ENCODE results near the gene DZANK1.
"Not testable (repeated sequence)": the region's sequence is repeated elsewhere in the genome, so short reads cannot be mapped to it uniquely, and the experiment has no call there.

The DZANK1 gene

GRCh38 chr20:18403269-18403668 lies 63.6 kb downstream of the DZANK1 start:
- H3K4me3 ChIP-seq (ENCODE audit: low read length), result no peak overlapping the region
- no peaks in the 10 kb centered on the region for H3K4me1 ChIP-seq (ENCODE audit: insufficient read depth, low read length)
- H3K36me3 ChIP-seq (ENCODE audit: insufficient read depth, low read length), result peaks cover 3% of the 10 kb centered on the region; the same call in 1 of the 2 replicates
- H3K27ac ChIP-seq (ENCODE audit: low read depth, low read length), result no peak overlapping the region
- H3K9ac ChIP-seq (ENCODE audit: low read depth, low read length), result no peak overlapping the region
- no peaks in the 10 kb centered on the region for H3K27me3 ChIP-seq (ENCODE audit: insufficient read depth, low read length)
- 0 out of 2 replicates have a peak, but pooled peaks cover 6% of the 10 kb centered on the region for H3K9me3 ChIP-seq (ENCODE audit: insufficient read depth, low read depth, low read length)

GRCh38 chr20:18401305-18401704 lies 65.5 kb downstream of the DZANK1 start:
- no peak overlapping the region for H3K27ac ChIP-seq (ENCODE audit: low read depth, low read length)
- no peak overlapping the region for H3K9ac ChIP-seq (ENCODE audit: low read depth, low read length)
- no peaks in the 10 kb centered on the region for H3K4me1 ChIP-seq (ENCODE audit: insufficient read depth, low read length)
- WGBS, result 92% methylated on average over 3 of the region's 3 CpGs
- H3K9me3 ChIP-seq (ENCODE audit: insufficient read depth, low read depth, low read length), result 0 out of 2 replicates have a peak, but pooled peaks cover 6% of the 10 kb centered on the region
- peaks cover 4% of the 10 kb centered on the region; the same call in 1 of the 2 replicates for H3K36me3 ChIP-seq (ENCODE audit: insufficient read depth, low read length)
- no peak overlapping the region for H3K4me3 ChIP-seq (ENCODE audit: low read length)
- H3K27me3 ChIP-seq (ENCODE audit: insufficient read depth, low read length), result no peaks in the 10 kb centered on the region

GRCh38 chr20:18400460-18400859 lies 66.4 kb downstream of the DZANK1 start:
- Histone ChIP-seq H3K9ac (ENCODE audit: low read depth, low read length) (no peak overlapping the region), H3K27me3 (ENCODE audit: insufficient read depth, low read length) (no peaks in the 10 kb centered on the region), H3K4me1 (ENCODE audit: insufficient read depth, low read length) (no peaks in the 10 kb centered on the region), H3K27ac (ENCODE audit: low read depth, low read length) (no peak overlapping the region), H3K36me3 (ENCODE audit: insufficient read depth, low read length) (peaks cover 4% of the 10 kb centered on the region; the same call in 1 of the 2 replicates), H3K9me3 (ENCODE audit: insufficient read depth, low read depth, low read length) (0 out of 2 replicates have a peak, but pooled peaks cover 6% of the 10 kb centered on the region), H3K4me3 (ENCODE audit: low read length) (no peak overlapping the region)
- WGBS, result 86% methylated on average over 2 of the region's 2 CpGs

- not testable (repeated sequence) for H3K4me1 ChIP-seq (ENCODE audit: insufficient read depth, low read length); H3K36me3 ChIP-seq (ENCODE audit: insufficient read depth, low read length); H3K27ac ChIP-seq (ENCODE audit: low read depth, low read length); H3K4me3 ChIP-seq (ENCODE audit: low read length); H3K9ac ChIP-seq (ENCODE audit: low read depth, low read length); H3K9me3 ChIP-seq (ENCODE audit: insufficient read depth, low read depth, low read length); H3K27me3 ChIP-seq (ENCODE audit: insufficient read depth, low read length)
- WGBS, result 93% methylated on average over 8 of the region's 8 CpGs
Measured at GRCh38 chr20:18398713-18399112, 68.1 kb downstream of the DZANK1 start.

GRCh38 chr20:18397030-18397429 lies 69.8 kb downstream of the DZANK1 start:
- Histone ChIP-seq H3K9me3 (ENCODE audit: insufficient read depth, low read depth, low read length) (0 out of 2 replicates have a peak, but pooled peaks cover 6% of the 10 kb centered on the region), H3K27me3 (ENCODE audit: insufficient read depth, low read length) (no peaks in the 10 kb centered on the region), H3K4me1 (ENCODE audit: insufficient read depth, low read length) (peaks cover 9% of the 10 kb centered on the region), H3K27ac (ENCODE audit: low read depth, low read length) (no peak overlapping the region), H3K9ac (ENCODE audit: low read depth, low read length) (no peak overlapping the region), H3K4me3 (ENCODE audit: low read length) (no peak overlapping the region), H3K36me3 (ENCODE audit: insufficient read depth, low read length) (peaks cover 4% of the 10 kb centered on the region; the same call in 1 of the 2 replicates)
- 98% methylated on average over 4 of the region's 4 CpGs for WGBS

GRCh38 chr20:18395544-18395943 lies 71.3 kb downstream of the DZANK1 start:
- Histone ChIP-seq H3K4me1 (ENCODE audit: insufficient read depth, low read length) (peaks cover 9% of the 10 kb centered on the region), H3K27me3 (ENCODE audit: insufficient read depth, low read length) (no peaks in the 10 kb centered on the region), H3K4me3 (ENCODE audit: low read length) (no peak overlapping the region), H3K9ac (ENCODE audit: low read depth, low read length) (no peak overlapping the region), H3K36me3 (ENCODE audit: insufficient read depth, low read length) (peaks cover 4% of the 10 kb centered on the region; the same call in 1 of the 2 replicates), H3K9me3 (ENCODE audit: insufficient read depth, low read depth, low read length) (no peaks in the 10 kb centered on the region), H3K27ac (ENCODE audit: low read depth, low read length) (no peak overlapping the region)
- 90% methylated on average over 1 of the region's 1 CpG for WGBS

GRCh38 chr20:18394363-18394762 lies 72.5 kb downstream of the DZANK1 start:
- Histone ChIP-seq H3K27me3 (ENCODE audit: insufficient read depth, low read length) (no peaks in the 10 kb centered on the region), H3K4me3 (ENCODE audit: low read length) (no peak overlapping the region), H3K4me1 (ENCODE audit: insufficient read depth, low read length) (peaks cover 9% of the 10 kb centered on the region), H3K9ac (ENCODE audit: low read depth, low read length) (no peak overlapping the region), H3K36me3 (ENCODE audit: insufficient read depth, low read length) (peaks cover 13% of the 10 kb centered on the region), H3K27ac (ENCODE audit: low read depth, low read length) (no peak overlapping the region), H3K9me3 (ENCODE audit: insufficient read depth, low read depth, low read length) (no peaks in the 10 kb centered on the region)
- 13% methylated on average over 4 of the region's 4 CpGs for WGBS

- H3K27me3 ChIP-seq (ENCODE audit: insufficient read depth, low read length), result no peaks in the 10 kb centered on the region
- no peak overlapping the region for H3K9ac ChIP-seq (ENCODE audit: low read depth, low read length)
- H3K4me1 ChIP-seq (ENCODE audit: insufficient read depth, low read length), result peaks cover 9% of the 10 kb centered on the region
- no peak overlapping the region for H3K27ac ChIP-seq (ENCODE audit: low read depth, low read length)
- H3K36me3 ChIP-seq (ENCODE audit: insufficient read depth, low read length), result peaks cover 18% of the 10 kb centered on the region
- no peaks in the 10 kb centered on the region for H3K9me3 ChIP-seq (ENCODE audit: insufficient read depth, low read depth, low read length)
- no peak overlapping the region for H3K4me3 ChIP-seq (ENCODE audit: low read length)
- WGBS, result 79% methylated on average over 5 of the region's 5 CpGs
Measured at GRCh38 chr20:18391686-18392085, 75.1 kb downstream of the DZANK1 start.

GRCh38 chr20:18390201-18390600 lies 76.6 kb downstream of the DZANK1 start:
- H3K36me3 ChIP-seq (ENCODE audit: insufficient read depth, low read length), result peaks cover 18% of the 10 kb centered on the region
- WGBS, result 91% methylated on average over 3 of the region's 3 CpGs
- no peaks in the 10 kb centered on the region for H3K27me3 ChIP-seq (ENCODE audit: insufficient read depth, low read length)
- H3K9me3 ChIP-seq (ENCODE audit: insufficient read depth, low read depth, low read length), result no peaks in the 10 kb centered on the region
- no peak overlapping the region for H3K4me3 ChIP-seq (ENCODE audit: low read length)
- H3K4me1 ChIP-seq (ENCODE audit: insufficient read depth, low read length), result peaks cover 9% of the 10 kb centered on the region
- H3K9ac ChIP-seq (ENCODE audit: low read depth, low read length), result no peak overlapping the region
- no peak overlapping the region for H3K27ac ChIP-seq (ENCODE audit: low read depth, low read length)

- H3K36me3 ChIP-seq (ENCODE audit: insufficient read depth, low read length), result peaks cover 18% of the 10 kb centered on the region
- no peaks in the 10 kb centered on the region; the same call in 1 of the 2 replicates for H3K4me1 ChIP-seq (ENCODE audit: insufficient read depth, low read length)
- H3K27ac ChIP-seq (ENCODE audit: low read depth, low read length), result no peak overlapping the region
- H3K9ac ChIP-seq (ENCODE audit: low read depth, low read length), result no peak overlapping the region
- 77% methylated on average over 5 of the region's 6 CpGs for WGBS
- no peaks in the 10 kb centered on the region for H3K9me3 ChIP-seq (ENCODE audit: insufficient read depth, low read depth, low read length)
- H3K4me3 ChIP-seq (ENCODE audit: low read length), result no peak overlapping the region
- H3K27me3 ChIP-seq (ENCODE audit: insufficient read depth, low read length), result no peaks in the 10 kb centered on the region
Measured at GRCh38 chr20:18388860-18389259, 78.0 kb downstream of the DZANK1 start.

GRCh38 chr20:18380908-18381529 lies 85.8 kb downstream of the DZANK1 start:
- no peaks in the 10 kb centered on the region for H3K36me3 ChIP-seq (ENCODE audit: insufficient read depth, low read length)
- no peaks in the 10 kb centered on the region for H3K27me3 ChIP-seq (ENCODE audit: insufficient read depth, low read length)
- H3K9me3 ChIP-seq (ENCODE audit: insufficient read depth, low read depth, low read length), result 0 out of 2 replicates have a peak, but pooled peaks cover 3% of the 10 kb centered on the region
- no peaks in the 10 kb centered on the region for H3K4me1 ChIP-seq (ENCODE audit: insufficient read depth, low read length)
- WGBS, result 82% methylated on average over 7 of the region's 7 CpGs
- H3K9ac ChIP-seq (ENCODE audit: low read depth, low read length), result no peak overlapping the region
- H3K27ac ChIP-seq (ENCODE audit: low read depth, low read length), result no peak overlapping the region
- H3K4me3 ChIP-seq (ENCODE audit: low read length), result no peak overlapping the region
